Peyer's patch (tissue), 4 donors: ENCODE data around the gene GABRG3. TPM values are rescaled to one million over a fixed set of nuclear protein-coding genes. Genes with fewer than 3 reads are reported as not detected.
"Not testable (repeated sequence)": the region's sequence is repeated elsewhere in the genome, so short reads cannot be mapped to it uniquely, and the experiment has no call there.

Experiments
- DNase-seq, 3 donors: peaks; one replicate each; pipeline ENCODE4 v3.0.0-alpha.2; 2017 to 2019
- H3K27ac ChIP-seq, 4 donors: fragments of 200-600 bp; sonication (generic); one replicate each; pipeline ENCODE4 v1.5.1; 2016 to 2019
- H3K27me3 ChIP-seq, 2 donors: fragments of 200-600 bp; sonication (generic); one replicate each; pipeline ENCODE4 v1.5.1; 2019
- H3K36me3 ChIP-seq, 3 donors: fragments of 200-600 bp; sonication (generic); one replicate each; pipeline ENCODE4 v1.5.1; 2016 to 2019
- H3K4me1 ChIP-seq, 4 donors: fragments of 200-600 bp; sonication (generic); one replicate each; pipeline ENCODE4 v1.5.1; 2016 to 2019
- H3K4me3 ChIP-seq, 4 donors: fragments of 200-600 bp; sonication (generic); 1 replicate in 3 of 4; 2 replicates in 1 of 4; pipeline ENCODE4 v1.5.1; 2016 to 2019; ENCODE audit warnings: mild to moderate bottlenecking in 1 of 4
- H3K9me3 ChIP-seq, 4 donors: fragments of 200-600 bp; sonication (generic); one replicate each; pipeline ENCODE4 v1.5.1; 2016 to 2019; ENCODE audit warnings: mild to moderate bottlenecking in 1 of 4
- POLR2A ChIP-seq, 2 donors: fragments of 450-650 bp; IDR thresholded peaks; one replicate each; pipeline ENCODE4 v1.5.1; 2017; ENCODE audit warnings: antibody characterized with exemption in 2 of 2, mild to moderate bottlenecking in 2 of 2, moderate library complexity in 2 of 2
- total RNA-seq, 4 donors: library from RNA; depleted of rRNA; stranded (reverse); fragments of >200 nt; gene quantifications; one replicate each; pipeline ENCODE4 v1.1.0, GENCODE V29; 2016
- TF ChIP-seq, protein P1 (sequence below), 6 experiments: fragments of 450-650 bp in 4 of 6; fragments of 200-600 bp in 2 of 6; sonication (generic) in 1 of 6; IDR thresholded peaks; one replicate each; pipeline ENCODE4 v1.5.1; 2017 to 2019; ENCODE audit warnings: antibody characterized with exemption in 6 of 6, mild to moderate bottlenecking in 3 of 6, moderate library complexity in 1 of 6

Gene GABRG3
- total RNA-seq, 4 donors from 2014 or later = not detected

DNA sequence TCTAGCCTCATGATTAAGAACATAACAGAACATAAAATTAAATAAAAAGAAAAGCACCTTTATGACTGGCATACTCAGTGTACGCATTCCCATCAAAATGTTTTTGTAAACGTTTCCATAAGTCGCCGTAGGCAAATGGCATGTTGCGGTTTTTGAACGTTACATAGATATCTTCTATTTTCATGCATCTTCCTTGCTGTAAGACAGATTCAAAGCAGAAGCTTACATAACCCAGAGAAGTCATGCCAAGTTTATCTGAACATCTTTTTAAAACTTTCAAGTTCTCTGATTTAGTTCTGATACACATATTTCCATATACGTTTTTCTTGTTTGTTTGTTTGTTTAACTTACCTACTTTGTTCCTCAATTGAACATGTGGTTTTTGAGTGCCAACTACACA is 388.6 kb downstream of the GABRG3 start:
- no peak for DNase-seq
- H3K36me3 ChIP-seq = no peaks in the 10 kb centered on the region
- no peak overlapping the region for H3K4me3 ChIP-seq
- H3K27ac ChIP-seq = no peak overlapping the region
- no peaks in the 10 kb centered on the region for H3K9me3 ChIP-seq
- no peaks in the 10 kb centered on the region for H3K4me1 ChIP-seq
- H3K27me3 ChIP-seq = no peaks in the 10 kb centered on the region
- TF ChIP-seq, protein P1, sequence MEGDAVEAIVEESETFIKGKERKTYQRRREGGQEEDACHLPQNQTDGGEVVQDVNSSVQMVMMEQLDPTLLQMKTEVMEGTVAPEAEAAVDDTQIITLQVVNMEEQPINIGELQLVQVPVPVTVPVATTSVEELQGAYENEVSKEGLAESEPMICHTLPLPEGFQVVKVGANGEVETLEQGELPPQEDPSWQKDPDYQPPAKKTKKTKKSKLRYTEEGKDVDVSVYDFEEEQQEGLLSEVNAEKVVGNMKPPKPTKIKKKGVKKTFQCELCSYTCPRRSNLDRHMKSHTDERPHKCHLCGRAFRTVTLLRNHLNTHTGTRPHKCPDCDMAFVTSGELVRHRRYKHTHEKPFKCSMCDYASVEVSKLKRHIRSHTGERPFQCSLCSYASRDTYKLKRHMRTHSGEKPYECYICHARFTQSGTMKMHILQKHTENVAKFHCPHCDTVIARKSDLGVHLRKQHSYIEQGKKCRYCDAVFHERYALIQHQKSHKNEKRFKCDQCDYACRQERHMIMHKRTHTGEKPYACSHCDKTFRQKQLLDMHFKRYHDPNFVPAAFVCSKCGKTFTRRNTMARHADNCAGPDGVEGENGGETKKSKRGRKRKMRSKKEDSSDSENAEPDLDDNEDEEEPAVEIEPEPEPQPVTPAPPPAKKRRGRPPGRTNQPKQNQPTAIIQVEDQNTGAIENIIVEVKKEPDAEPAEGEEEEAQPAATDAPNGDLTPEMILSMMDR (IDR thresholded peaks at IDR 0.05) = no peak

- Histone ChIP-seq H3K27ac (no peak overlapping the region), H3K4me3 (no peak overlapping the region), H3K36me3 (no peaks in the 10 kb centered on the region), H3K4me1 (no peaks in the 10 kb centered on the region), H3K9me3 (no peaks in the 10 kb centered on the region), H3K27me3 (no peaks in the 10 kb centered on the region)
- no peak for TF ChIP-seq POLR2A (IDR thresholded peaks at IDR 0.05)
- TF ChIP-seq, protein P1 (IDR thresholded peaks at IDR 0.05) = no peak
- no peak for DNase-seq
Observed at GRCh38 chr15:27360316-27360715, 389.3 kb downstream of the GABRG3 start.

GRCh38 chr15:27361438-27361837 is 390.5 kb downstream of the GABRG3 start:
- Histone ChIP-seq H3K4me1 (no peaks in the 10 kb centered on the region), H3K27ac (no peak overlapping the region), H3K4me3 (no peak overlapping the region), H3K27me3 (no peaks in the 10 kb centered on the region), H3K9me3 (no peaks in the 10 kb centered on the region), H3K36me3 (no peaks in the 10 kb centered on the region)
- DNase-seq = no peak
- TF ChIP-seq, protein P1 (IDR thresholded peaks at IDR 0.05) = no peak
- no peak for TF ChIP-seq POLR2A (IDR thresholded peaks at IDR 0.05)

DNA sequence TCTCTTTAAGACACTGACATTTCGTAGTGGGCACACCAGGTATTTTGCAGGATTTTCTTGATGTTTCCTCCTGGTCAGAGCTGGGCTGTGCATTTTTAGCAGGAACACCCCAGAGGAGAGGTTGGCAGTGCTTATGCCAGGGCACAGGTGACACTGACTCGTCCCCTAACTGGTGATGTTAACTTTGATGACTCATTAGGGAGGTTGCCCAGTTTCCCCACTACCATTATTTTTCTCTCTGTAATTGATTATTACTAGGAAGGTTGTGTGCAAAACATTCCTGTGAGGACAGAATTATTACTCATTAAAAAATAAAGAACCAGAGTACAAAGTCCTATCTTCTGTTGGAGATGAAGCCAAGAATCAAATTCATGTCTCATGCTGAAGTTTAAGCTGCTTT is 394.5 kb downstream of the GABRG3 start:
- Histone ChIP-seq H3K36me3 (no peaks in the 10 kb centered on the region), H3K4me1 (no peaks in the 10 kb centered on the region), H3K4me3 (no peak overlapping the region), H3K9me3 (no peaks in the 10 kb centered on the region), H3K27ac (no peak overlapping the region), H3K27me3 (no peaks in the 10 kb centered on the region)
- no peak for DNase-seq
- no peak for TF ChIP-seq POLR2A (IDR thresholded peaks at IDR 0.05)
- TF ChIP-seq, protein P1 (IDR thresholded peaks at IDR 0.05) = no peak

- not testable (repeated sequence) for DNase-seq, H3K36me3 ChIP-seq, H3K4me1 ChIP-seq, H3K9me3 ChIP-seq, H3K27ac ChIP-seq, H3K27me3 ChIP-seq, H3K4me3 ChIP-seq
Observed at GRCh38 chr15:27377391-27377790, 406.4 kb downstream of the GABRG3 start.

DNA sequence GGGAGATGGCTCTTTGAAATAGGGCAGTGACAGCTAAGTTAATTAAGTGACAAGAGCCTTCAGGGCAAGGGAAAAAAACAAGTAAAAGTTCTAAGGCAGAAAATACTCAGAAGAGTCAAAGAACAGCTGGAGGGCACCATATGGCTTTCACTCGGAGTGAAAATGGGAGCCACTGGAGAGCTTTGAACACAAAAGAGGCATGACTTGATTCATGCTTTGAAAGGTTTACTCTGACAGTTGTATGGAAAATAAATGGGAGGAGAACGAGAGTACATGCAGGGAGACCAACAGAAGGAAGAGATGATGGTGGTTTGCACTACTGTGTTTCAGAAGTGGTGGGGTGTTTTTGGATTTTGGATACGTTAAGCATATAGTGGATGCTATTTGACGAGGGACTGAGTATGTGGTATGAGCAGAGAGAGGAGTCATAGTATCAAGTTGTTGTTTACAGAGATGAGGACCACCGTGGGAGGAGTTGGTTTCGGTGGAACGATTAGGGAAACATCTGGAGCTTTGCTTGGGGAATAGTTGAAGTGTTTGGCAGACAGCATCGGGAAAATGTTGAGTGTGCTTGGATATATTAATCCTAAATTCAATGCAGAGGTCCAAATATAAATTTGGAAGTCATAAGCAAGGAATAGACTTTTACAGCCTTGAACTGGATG is 411.5 kb downstream of the GABRG3 start:
- no peak overlapping the region for H3K27ac ChIP-seq
- TF ChIP-seq, protein P1 (IDR thresholded peaks at IDR 0.05) = no peak
- no peak for TF ChIP-seq POLR2A (IDR thresholded peaks at IDR 0.05)
- no peak for DNase-seq
- H3K4me3 ChIP-seq = no peak overlapping the region
- peaks cover 0 to 3% (median 0%) of the 10 kb centered on the region in 4 donors for H3K9me3 ChIP-seq
- H3K4me1 ChIP-seq = no peaks in the 10 kb centered on the region
- H3K27me3 ChIP-seq = no peaks in the 10 kb centered on the region
- no peaks in the 10 kb centered on the region for H3K36me3 ChIP-seq
